Fibroblast of lung (primary cell): ENCODE results near the gene PHETA1. TPM values are rescaled to one million over a fixed set of nuclear protein-coding genes. Genes with fewer than 3 reads are reported as not detected.

Source experiments
- DNase-seq, 2 donors: peaks; one replicate each; pipeline versions ENCODE4 v3.0.0 to v3.0.0-alpha.2; 2010; ENCODE audit warnings: low read depth in 2 of 2
- H2AFZ ChIP-seq: 2 replicates; pipeline ENCODE4 v1.5.1; 2012; ENCODE audit warnings: low read length, control low read depth, inconsistent platforms
- H3K27ac ChIP-seq: 2 replicates; pipeline ENCODE4 v1.5.1; 2011; ENCODE audit warnings: low read length, control low read depth; ENCODE audit not compliant: insufficient read depth
- H3K27me3 ChIP-seq: 2 replicates; pipeline ENCODE4 v1.5.1; 2011; ENCODE audit warnings: mild to moderate bottlenecking, low read length; ENCODE audit not compliant: control insufficient read depth, insufficient read depth
- H3K36me3 ChIP-seq: 2 replicates; pipeline ENCODE4 v1.5.1; 2011; ENCODE audit warnings: low read length; ENCODE audit not compliant: control insufficient read depth, insufficient read depth
- H3K4me1 ChIP-seq: 2 replicates; pipeline ENCODE4 v1.5.1; 2011; ENCODE audit warnings: low read length; ENCODE audit not compliant: control insufficient read depth, insufficient read depth; ENCODE audit errors: extremely low read depth
- H3K4me2 ChIP-seq: 2 replicates; pipeline ENCODE4 v1.5.1; 2011; ENCODE audit warnings: low read length, control low read depth; ENCODE audit not compliant: insufficient read depth; ENCODE audit errors: extremely low read depth
- H3K4me3 ChIP-seq, 4 experiments: fragments of 200-600 bp in 1 of 4; sonication (generic) in 1 of 4; replicated peaks in 1 of 4; 2 replicates each; pipeline ENCODE4 v1.5.1; 2011 to 2016; ENCODE audit warnings: low read length in 4 of 4, low read depth in 3 of 4, mild to moderate bottlenecking in 3 of 4, control low read depth in 2 of 4, inconsistent platforms in 1 of 4, mixed read lengths in 1 of 4; ENCODE audit not compliant: insufficient read depth in 1 of 4; ENCODE audit errors: control extremely low read depth in 1 of 4
- H3K79me2 ChIP-seq: 2 replicates; pipeline ENCODE4 v1.5.1; 2012; ENCODE audit warnings: mild to moderate bottlenecking, low read length, inconsistent platforms; ENCODE audit not compliant: control insufficient read depth, insufficient read depth
- H3K9ac ChIP-seq: 2 replicates; pipeline ENCODE4 v1.5.1; 2011; ENCODE audit warnings: mild to moderate bottlenecking, low read length, control low read depth; ENCODE audit not compliant: insufficient read depth
- H3K9me3 ChIP-seq: 2 replicates; pipeline ENCODE4 v1.5.1; 2012; ENCODE audit warnings: low read depth, low read length; ENCODE audit not compliant: control insufficient read depth, insufficient read depth
- H4K20me1 ChIP-seq: 2 replicates; pipeline ENCODE4 v1.5.1; 2011; ENCODE audit warnings: low read length; ENCODE audit not compliant: control insufficient read depth, insufficient read depth; ENCODE audit errors: extremely low read depth
- CTCF ChIP-seq, 2 donors: IDR thresholded peaks in 1 of 2; conservative IDR thresholded peaks in 1 of 2; 1 replicate in 1 of 2; 2 replicates in 1 of 2; pipeline ENCODE4 v1.5.1; 2011 to 2012; ENCODE audit warnings: low read length in 2 of 2, control low read depth in 1 of 2, inconsistent platforms in 1 of 2, low read depth in 1 of 2, mild to moderate bottlenecking in 1 of 2
- EZH2 ChIP-seq: IDR thresholded peaks from 2 replicates; pipeline ENCODE4 v1.5.1; 2012; ENCODE audit warnings: low read length, control low read depth, mild to moderate bottlenecking; ENCODE audit errors: missing control alignments
- polyA plus RNA-seq, 2 donors: library from polyadenylated mRNA; depleted of rRNA in 1 of 2; stranded (reverse) in 1 of 2; unstranded in 1 of 2; fragments of >200 nt; gene quantifications; 2 replicates each; pipeline ENCODE4 v1.2.1, GENCODE V29; 2011 to 2012; ENCODE audit warnings: missing spikeins in 1 of 2
- total RNA-seq: library from RNA; depleted of rRNA; stranded (reverse); fragments of >200 nt; gene quantifications from 2 replicates; pipeline ENCODE4 v1.2.1, GENCODE V29; 2014

Gene PHETA1
- total and polyA plus RNA-seq, 2 donors (not counting 1 experiment from before 2014, with no cell fraction given): 2.6 to 3.8 TPM

- no peaks in the 10 kb centered on the region for H4K20me1 ChIP-seq
- H3K9ac ChIP-seq: no peak overlapping the region
- TF ChIP-seq EZH2: no peak
- no peak overlapping the region for H3K4me2 ChIP-seq
- H3K4me1 ChIP-seq: peaks cover 2% of the 10 kb centered on the region
- no peak for DNase-seq
- no peak overlapping the region for H2AFZ ChIP-seq
- no peak overlapping the region for H3K27ac ChIP-seq
- H3K4me3 ChIP-seq: no peak overlapping the region
- H3K79me2 ChIP-seq: no peaks in the 10 kb centered on the region
- H3K9me3 ChIP-seq: no peaks in the 10 kb centered on the region
- H3K36me3 ChIP-seq: peaks cover 4% of the 10 kb centered on the region
- peaks cover 3% of the 10 kb centered on the region for H3K27me3 ChIP-seq
Measured at GRCh38 chr12:111359914-111360276, 9.0 kb downstream of the PHETA1 start.

- no peak overlapping the region for H2AFZ ChIP-seq
- no peaks in the 10 kb centered on the region for H3K79me2 ChIP-seq
- H3K4me1 ChIP-seq: peaks cover 2% of the 10 kb centered on the region
- H3K9ac ChIP-seq: no peak overlapping the region
- H3K36me3 ChIP-seq: peaks cover 4% of the 10 kb centered on the region
- TF ChIP-seq EZH2: no peak
- no peak for TF ChIP-seq CTCF (conservative IDR thresholded peaks at IDR 0.05 in 1 of 2, IDR thresholded peaks at IDR 0.05 in 1 of 2; ENCODE audit: low read depth in 1 of 2, low read length in 2 of 2)
- no peak overlapping the region for H3K27ac ChIP-seq
- DNase-seq: peak in 1 of 2 donors; percentile 22
- peaks cover 3% of the 10 kb centered on the region for H3K27me3 ChIP-seq
- no peaks in the 10 kb centered on the region for H4K20me1 ChIP-seq
- H3K9me3 ChIP-seq: no peaks in the 10 kb centered on the region
- H3K4me3 ChIP-seq: no peak overlapping the region
- H3K4me2 ChIP-seq: no peak overlapping the region
Measured at GRCh38 chr12:111359231-111359913, 9.5 kb downstream of the PHETA1 start.

GRCh38 chr12:111355201-111355925, 13.5 kb downstream of the PHETA1 start:
- Histone ChIP-seq H3K4me3 (no peak overlapping the region), H3K4me2 (no peak overlapping the region), H3K79me2 (no peaks in the 10 kb centered on the region), H4K20me1 (no peaks in the 10 kb centered on the region), H3K27me3 (peaks cover 3% of the 10 kb centered on the region), H3K4me1 (no peaks in the 10 kb centered on the region), H3K27ac (no peak overlapping the region), H3K9me3 (no peaks in the 10 kb centered on the region), H2AFZ (no peak overlapping the region), H3K9ac (no peak overlapping the region), H3K36me3 (no peaks in the 10 kb centered on the region)
- TF ChIP-seq CTCF (conservative IDR thresholded peaks at IDR 0.05 in 1 of 2, IDR thresholded peaks at IDR 0.05 in 1 of 2; ENCODE audit: low read depth in 1 of 2, low read length in 2 of 2) (no peak), EZH2 (no peak)
- no peak for DNase-seq
